Activated CD4-positive, alpha-beta T cell treated with anti-CD3 and anti-CD28 coated beads, Interleukin-2, amount 10 ng/mL, durations not matched to agents 24 days and 14 days (primary cell): ENCODE data around the gene PBX4. TPM values are rescaled to one million over a fixed set of nuclear protein-coding genes. Genes with fewer than 3 reads are reported as not detected.
"Not testable (repeated sequence)": the region's sequence is repeated elsewhere in the genome, so short reads cannot be mapped to it uniquely, and the experiment has no call there.

Experiments used
- DNase-seq: peaks from one replicate; pipeline ENCODE4 v3.0.0; 2022
- H3K27ac Mint-ChIP-seq: one replicate; pipeline ENCODE4 v1.8.0; 2022; ENCODE audit warnings: mild to moderate bottlenecking, mixed read lengths
- H3K27me3 Mint-ChIP-seq: one replicate; pipeline ENCODE4 v1.8.0; 2022; ENCODE audit warnings: mixed read lengths
- H3K36me3 Mint-ChIP-seq: one replicate; pipeline ENCODE4 v1.8.0; 2022; ENCODE audit warnings: low read depth, mild to moderate bottlenecking, mixed read lengths
- H3K4me1 Mint-ChIP-seq: one replicate; pipeline ENCODE4 v1.8.0; 2021; ENCODE audit warnings: mixed read lengths
- H3K4me3 Mint-ChIP-seq: one replicate; pipeline ENCODE4 v1.8.0; 2022; ENCODE audit warnings: mild to moderate bottlenecking, moderate library complexity, mixed read lengths
- H3K9me3 Mint-ChIP-seq: one replicate; pipeline ENCODE4 v1.8.0; 2021; ENCODE audit warnings: mixed read lengths
- intact Hi-C: fragments of 100-400 bp; cut with micrococcal nuclease; formaldehyde crosslinking; loops from one replicate; pipeline ENCODE4 v1.15.1; 2023
- total RNA-seq: library from RNA; stranded (reverse); gene quantifications from 2 replicates; pipeline ENCODE4 v1.2.3, GENCODE V29; 2022

PBX4 gene
- total RNA-seq, 1 donor from 2014 or later = 20.5 TPM

- H3K27me3 Mint-ChIP-seq = no peaks in the 10 kb centered on the region
- peaks cover 55% of the 10 kb centered on the region for H3K4me1 Mint-ChIP-seq
- H3K36me3 Mint-ChIP-seq = peaks cover 31% of the 10 kb centered on the region
- peak; percentile 78 for DNase-seq
- peak overlapping the region; percentile 89 for H3K27ac Mint-ChIP-seq
- peak overlapping the region; percentile 36 for H3K4me3 Mint-ChIP-seq
- no peaks in the 10 kb centered on the region for H3K9me3 Mint-ChIP-seq
- intact Hi-C loops = no loop called here
Measured at GRCh38 chr19:19602136-19602712, 16.3 kb downstream of the PBX4 start.

DNA sequence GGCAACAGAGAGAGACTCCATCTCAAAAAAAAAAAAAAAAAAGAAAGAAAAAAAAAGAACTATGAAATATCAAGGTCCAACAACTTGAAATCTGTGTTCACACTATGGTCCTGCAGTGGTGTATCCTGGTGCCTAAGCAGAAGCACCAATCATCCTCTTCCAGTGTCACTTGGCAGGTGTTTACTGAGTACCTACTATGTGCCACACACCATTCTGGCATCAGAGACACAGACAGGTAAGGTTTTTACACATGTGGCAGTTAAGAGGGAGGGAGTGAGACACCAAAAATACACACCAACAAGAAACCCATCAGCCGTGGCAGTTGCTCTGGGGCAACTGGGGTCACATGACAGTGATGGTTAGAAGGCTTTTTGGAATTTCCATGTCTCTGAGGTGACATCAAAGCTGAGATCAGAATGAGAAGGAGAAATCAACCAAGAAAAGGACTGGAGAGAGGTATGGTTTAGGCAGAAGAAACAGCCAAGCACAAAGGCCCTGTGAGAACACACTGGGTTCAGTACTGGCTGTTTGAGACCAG is 17.6 kb downstream of the PBX4 start:
- Mint-ChIP-seq H3K9me3 (no peaks in the 10 kb centered on the region), H3K4me1 (peaks cover 51% of the 10 kb centered on the region), H3K4me3 (peak overlapping the region; percentile 36), H3K27ac (peak overlapping the region; percentile 89), H3K36me3 (peaks cover 26% of the 10 kb centered on the region), H3K27me3 (no peaks in the 10 kb centered on the region)
- DNase-seq = no peak
- intact Hi-C loops = no loop called here

- DNase-seq = peak; percentile 89
- H3K9me3 Mint-ChIP-seq, H3K27me3 Mint-ChIP-seq: not testable (repeated sequence)
- Mint-ChIP-seq H3K36me3 (peaks cover 35% of the 10 kb centered on the region), H3K4me1 (peaks cover 65% of the 10 kb centered on the region), H3K27ac (peak overlapping the region; percentile 96), H3K4me3 (peak overlapping the region; percentile 82)
- intact Hi-C loops = loop anchor here (1.0 to 10.0 kb wide), 7 partner anchors 9 to 1426 kb away; partner anchors contain the start of genes GMIP, PBX4, ZNF101 and ZNF253
Measured at GRCh38 chr19:19598728-19599451, 19.6 kb downstream of the PBX4 start.

GRCh38 chr19:19597809-19598306 is 20.6 kb downstream of the PBX4 start:
- DNase-seq = peak; percentile 91
- intact Hi-C loops = loop anchor here (1.0 to 10.0 kb wide), 7 partner anchors 8 to 1427 kb away; partner anchors contain the start of genes GMIP, PBX4, ZNF101 and ZNF253
- Mint-ChIP-seq H3K27me3 (no peaks in the 10 kb centered on the region), H3K4me1 (peaks cover 61% of the 10 kb centered on the region), H3K4me3 (peak overlapping the region; percentile 82), H3K27ac (peak overlapping the region; percentile 96), H3K9me3 (no peaks in the 10 kb centered on the region), H3K36me3 (peaks cover 35% of the 10 kb centered on the region)

DNA sequence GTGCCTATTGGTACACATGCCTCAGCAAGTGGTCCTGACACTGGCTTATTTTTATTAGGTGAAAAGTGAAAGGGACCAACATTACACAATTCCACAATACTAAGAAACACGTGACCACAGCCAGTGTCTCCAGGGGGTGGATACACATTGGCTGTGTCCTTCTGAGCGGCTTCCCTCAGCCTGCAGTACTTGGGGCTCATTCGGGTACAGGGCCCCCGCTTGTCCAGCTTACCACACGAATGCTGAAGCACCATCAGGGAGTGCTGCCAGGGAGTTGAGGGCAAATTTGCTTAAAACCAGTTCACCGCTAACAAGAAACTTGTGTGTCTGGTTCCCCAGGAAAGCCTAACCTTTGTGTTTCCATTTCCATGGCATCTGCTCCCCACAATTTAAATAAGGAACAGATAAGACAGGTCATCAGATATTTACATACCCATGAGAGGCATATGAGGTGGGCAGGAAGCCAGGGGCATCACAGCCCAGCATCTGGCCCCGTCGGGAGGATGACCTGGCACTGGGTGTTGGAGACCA is 23.3 kb downstream of the PBX4 start:
- intact Hi-C loops = loop anchor here (5.0 to 10.0 kb wide), 2 partner anchors 272 to 1430 kb away; partner anchors contain the start of genes ZNF253 and ZNF430
- H3K36me3 Mint-ChIP-seq = peaks cover 40% of the 10 kb centered on the region
- DNase-seq = no peak
- no peaks in the 10 kb centered on the region for H3K9me3 Mint-ChIP-seq
- H3K4me3 Mint-ChIP-seq = no peak overlapping the region
- peaks cover 57% of the 10 kb centered on the region for H3K4me1 Mint-ChIP-seq
- H3K27ac Mint-ChIP-seq = peak overlapping the region; percentile 91
- no peaks in the 10 kb centered on the region for H3K27me3 Mint-ChIP-seq

- Mint-ChIP-seq H3K36me3 (peaks cover 47% of the 10 kb centered on the region), H3K27me3 (no peaks in the 10 kb centered on the region), H3K4me1 (peaks cover 65% of the 10 kb centered on the region), H3K9me3 (no peaks in the 10 kb centered on the region), H3K4me3 (no peak overlapping the region), H3K27ac (peak overlapping the region; percentile 94)
- intact Hi-C loops = loop anchor here (5.0 to 10.0 kb wide), 2 partner anchors 42 to 1430 kb away; partner anchors contain the start of gene ZNF430
- no peak for DNase-seq
Measured at GRCh38 chr19:19594381-19594780, 24.1 kb downstream of the PBX4 start.

- H3K36me3 Mint-ChIP-seq = peaks cover 56% of the 10 kb centered on the region
- H3K4me1 Mint-ChIP-seq = peaks cover 68% of the 10 kb centered on the region
- H3K9me3 Mint-ChIP-seq = no peaks in the 10 kb centered on the region
- H3K27me3 Mint-ChIP-seq = no peaks in the 10 kb centered on the region
- intact Hi-C loops = loop anchor here (5.0 to 10.0 kb wide), 2 partner anchors 40 to 1432 kb away; partner anchors contain the start of gene ZNF430
- DNase-seq = no peak
- no peak overlapping the region for H3K4me3 Mint-ChIP-seq
- H3K27ac Mint-ChIP-seq = peak overlapping the region; percentile 94
Measured at GRCh38 chr19:19592690-19593089, 25.8 kb downstream of the PBX4 start.

DNA sequence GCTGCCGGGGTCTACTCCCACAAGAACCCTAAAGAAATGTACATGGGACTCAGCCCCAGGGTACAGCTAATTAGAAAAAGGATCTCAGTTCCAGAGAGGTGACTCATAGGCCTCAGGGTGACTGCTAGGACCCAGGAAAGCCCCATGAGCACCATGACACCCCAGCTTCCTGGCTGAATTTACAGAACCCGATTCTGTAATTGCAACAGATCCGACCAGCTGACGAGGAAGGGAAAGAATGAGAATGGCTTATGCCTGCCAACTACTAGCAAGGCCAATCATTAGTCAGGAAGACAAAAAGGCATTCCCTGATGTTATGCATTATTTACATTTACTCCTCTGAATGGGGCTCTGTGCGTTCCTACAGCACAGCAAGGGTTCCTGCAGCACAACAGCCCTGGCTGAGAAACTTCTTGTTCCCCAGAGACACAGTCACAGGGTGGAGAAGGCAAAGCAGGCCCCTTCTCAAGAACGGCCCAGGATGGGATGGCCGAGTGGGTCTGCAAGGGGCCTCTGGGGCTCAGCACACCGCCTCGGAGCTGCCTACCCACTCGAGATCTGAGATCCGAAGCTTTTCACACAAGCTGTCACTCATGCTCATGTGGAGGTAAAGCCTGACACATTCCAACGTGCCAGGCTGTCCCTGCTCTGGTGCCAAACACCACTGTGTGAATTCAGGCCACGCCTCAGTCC is 27.2 kb downstream of the PBX4 start:
- Mint-ChIP-seq H3K4me1 (peaks cover 60% of the 10 kb centered on the region), H3K27me3 (no peaks in the 10 kb centered on the region), H3K4me3 (peak overlapping the region; percentile 75), H3K27ac (peak overlapping the region; percentile 94), H3K9me3 (no peaks in the 10 kb centered on the region), H3K36me3 (peaks cover 51% of the 10 kb centered on the region)
- intact Hi-C loops = loop anchor here (1.0 to 10.0 kb wide), 5 partner anchors 27 to 1434 kb away; partner anchors contain the start of genes ATP13A1, GMIP, PBX4 and ZNF430
- DNase-seq = peak; percentile 92

GRCh38 chr19:19588546-19588945 is 29.9 kb downstream of the PBX4 start:
- Mint-ChIP-seq H3K27ac (peak overlapping the region; percentile 94), H3K4me3 (peak overlapping the region; percentile 28), H3K4me1 (peaks cover 53% of the 10 kb centered on the region), H3K9me3 (no peaks in the 10 kb centered on the region), H3K36me3 (peaks cover 51% of the 10 kb centered on the region), H3K27me3 (no peaks in the 10 kb centered on the region)
- intact Hi-C loops = no loop called here
- no peak for DNase-seq

DNA sequence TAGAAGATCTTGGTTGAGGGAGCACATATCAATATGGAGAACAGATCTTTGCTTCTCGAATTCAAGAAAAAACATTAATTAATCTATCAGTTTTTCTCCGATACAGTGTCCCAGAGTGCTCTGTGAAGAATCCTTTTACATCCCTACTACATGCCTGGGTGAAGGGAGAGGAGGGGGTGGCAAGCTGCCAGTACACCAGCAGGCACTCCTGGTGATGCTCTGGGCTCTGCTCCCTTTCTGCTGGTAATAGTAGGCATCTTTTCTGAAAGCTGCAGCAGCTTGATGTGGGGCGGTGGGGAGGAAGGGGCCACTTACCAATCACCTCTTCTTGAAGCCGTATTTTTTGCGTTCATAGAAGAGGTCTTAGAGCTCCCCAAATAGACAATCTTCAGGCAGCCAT is 30.7 kb downstream of the PBX4 start:
- intact Hi-C loops = no loop called here
- DNase-seq = no peak
- Mint-ChIP-seq H3K27ac (peak overlapping the region; percentile 94), H3K36me3 (peaks cover 46% of the 10 kb centered on the region), H3K9me3 (no peaks in the 10 kb centered on the region), H3K27me3 (no peaks in the 10 kb centered on the region), H3K4me3 (no peak overlapping the region), H3K4me1 (peaks cover 49% of the 10 kb centered on the region)

DNA sequence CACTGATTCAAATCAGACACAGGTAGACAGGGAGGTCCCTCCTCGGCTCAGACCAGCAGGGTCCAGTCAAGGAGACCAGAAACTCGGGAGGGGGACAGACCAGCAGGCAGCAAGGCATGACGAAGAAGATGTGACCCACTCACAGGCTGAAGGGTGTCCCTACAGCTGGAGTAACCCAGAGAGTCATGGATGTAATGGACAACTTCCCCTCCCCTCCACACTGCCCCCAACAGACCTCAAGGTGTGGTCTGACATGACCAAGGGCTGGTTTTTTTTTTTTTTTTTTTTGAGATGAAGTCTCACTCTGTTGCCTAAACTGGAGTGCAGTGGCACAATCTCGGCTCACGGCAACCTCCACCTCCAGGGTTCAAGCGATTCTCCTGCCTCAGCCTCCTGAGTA is 34.1 kb downstream of the PBX4 start:
- Mint-ChIP-seq H3K4me3 (no peak overlapping the region), H3K36me3 (peaks cover 32% of the 10 kb centered on the region), H3K9me3 (no peaks in the 10 kb centered on the region), H3K27me3 (no peaks in the 10 kb centered on the region), H3K4me1 (peaks cover 42% of the 10 kb centered on the region), H3K27ac (no peak overlapping the region)
- intact Hi-C loops = no loop called here
- DNase-seq = no peak

- Mint-ChIP-seq H3K4me1 (peaks cover 27% of the 10 kb centered on the region), H3K27me3 (no peaks in the 10 kb centered on the region), H3K27ac (no peak overlapping the region), H3K4me3 (no peak overlapping the region), H3K9me3 (no peaks in the 10 kb centered on the region), H3K36me3 (peaks cover 21% of the 10 kb centered on the region)
- intact Hi-C loops = no loop called here
- no peak for DNase-seq
Measured at GRCh38 chr19:19582471-19582870, 36.0 kb downstream of the PBX4 start.

DNA sequence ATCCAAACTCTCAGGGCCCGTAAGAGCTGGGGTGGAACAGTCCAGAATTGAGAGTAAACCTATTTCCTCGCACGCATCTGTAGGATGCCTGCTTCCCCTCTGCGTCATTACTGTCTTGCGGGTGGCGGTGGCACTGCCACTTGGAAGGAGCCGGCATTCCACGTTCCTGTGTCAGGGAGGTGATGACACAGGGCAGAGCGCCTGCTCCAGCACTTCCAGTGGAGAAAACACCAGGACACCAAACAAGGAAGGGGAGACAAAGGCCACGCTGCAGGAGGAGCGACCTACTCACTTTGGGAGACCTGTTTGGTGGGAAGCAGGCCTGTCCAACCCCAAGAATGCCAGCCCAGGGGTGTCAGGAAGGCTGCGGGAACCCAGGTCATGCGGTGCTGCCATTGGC is 37.1 kb downstream of the PBX4 start:
- no peak overlapping the region for H3K27ac Mint-ChIP-seq
- intact Hi-C loops = no loop called here
- no peak for DNase-seq
- H3K9me3 Mint-ChIP-seq = no peaks in the 10 kb centered on the region
- peaks cover 21% of the 10 kb centered on the region for H3K36me3 Mint-ChIP-seq
- peaks cover 27% of the 10 kb centered on the region for H3K4me1 Mint-ChIP-seq
- no peak overlapping the region for H3K4me3 Mint-ChIP-seq
- H3K27me3 Mint-ChIP-seq = no peaks in the 10 kb centered on the region
